Prostate gland (tissue), 2 donors: Measurements from ENCODE around the gene LHPP. TPM values are rescaled to one million over a fixed set of nuclear protein-coding genes. Genes with fewer than 3 reads are reported as not detected.

Experiments used
- DNase-seq: peaks from one replicate; pipeline ENCODE4 v3.0.0-alpha.2; 2019; ENCODE audit warnings: low spot score
- H3K27ac ChIP-seq, 2 donors: fragments of 200-600 bp; sonication (generic); 2 replicates each; pipeline ENCODE4 v1.5.1; 2017 to 2019
- H3K27me3 ChIP-seq: fragments of 200-600 bp; sonication (generic); replicated peaks from 2 replicates; pipeline ENCODE4 v1.5.1; 2019; ENCODE audit not compliant: insufficient read depth
- H3K36me3 ChIP-seq, 2 donors: fragments of 200-600 bp; sonication (generic); 1 replicate in 1 of 2; 2 replicates in 1 of 2; pipeline versions ENCODE4 v1.5.1 to v1.8.1; 2017 to 2019
- H3K4me1 ChIP-seq: fragments of 200-600 bp; sonication (generic); replicated peaks from 2 replicates; pipeline ENCODE4 v1.5.1; 2019
- H3K4me3 ChIP-seq, 2 donors: fragments of 200-600 bp; sonication (generic); 2 replicates each; pipeline ENCODE4 v1.5.1; 2017 to 2019
- H3K9me3 ChIP-seq: fragments of 200-600 bp; sonication (generic); 2 replicates; pipeline ENCODE4 v1.5.1; 2017
- POLR2A ChIP-seq: fragments of 450-650 bp; IDR thresholded peaks from one replicate; pipeline ENCODE4 v1.6.1; 2016; ENCODE audit warnings: antibody characterized with exemption, mild to moderate bottlenecking
- POLR2AphosphoS5 ChIP-seq: sonication (generic); formaldehyde crosslinking; IDR thresholded peaks from one replicate; pipeline ENCODE4 v1.6.1; 2017; ENCODE audit warnings: antibody characterized with exemption
- WGBS: methylation state at CpG from one replicate; pipeline ENCODE4 v1.1.5; 2018; 5-methylcytosine and 5-hydroxymethylcytosine counted together
- intact Hi-C: fragments of 100-400 bp; cut with DNase I; formaldehyde crosslinking; loops from one replicate; pipeline ENCODE4 v1.14.2; 2022
- total RNA-seq, 2 donors: library from RNA; depleted of rRNA; stranded (reverse); fragments of >200 nt; gene quantifications; one replicate each; pipeline ENCODE4 v1.1.0, GENCODE V29; 2016
- TF ChIP-seq, protein P1 (sequence below), 4 experiments: fragments of 200-600 bp in 2 of 4; fragments of 450-650 bp in 2 of 4; sonication (generic) in 2 of 4; IDR thresholded peaks; 1 replicate in 3 of 4; 2 replicates in 1 of 4; pipeline ENCODE4 v1.5.1; 2016 to 2019; ENCODE audit warnings: antibody characterized with exemption in 4 of 4, mild to moderate bottlenecking in 2 of 4, moderate library complexity in 2 of 4

Gene LHPP
- total RNA-seq, 2 donors from 2014 or later, result 21.9 to 43.3 TPM

DNA sequence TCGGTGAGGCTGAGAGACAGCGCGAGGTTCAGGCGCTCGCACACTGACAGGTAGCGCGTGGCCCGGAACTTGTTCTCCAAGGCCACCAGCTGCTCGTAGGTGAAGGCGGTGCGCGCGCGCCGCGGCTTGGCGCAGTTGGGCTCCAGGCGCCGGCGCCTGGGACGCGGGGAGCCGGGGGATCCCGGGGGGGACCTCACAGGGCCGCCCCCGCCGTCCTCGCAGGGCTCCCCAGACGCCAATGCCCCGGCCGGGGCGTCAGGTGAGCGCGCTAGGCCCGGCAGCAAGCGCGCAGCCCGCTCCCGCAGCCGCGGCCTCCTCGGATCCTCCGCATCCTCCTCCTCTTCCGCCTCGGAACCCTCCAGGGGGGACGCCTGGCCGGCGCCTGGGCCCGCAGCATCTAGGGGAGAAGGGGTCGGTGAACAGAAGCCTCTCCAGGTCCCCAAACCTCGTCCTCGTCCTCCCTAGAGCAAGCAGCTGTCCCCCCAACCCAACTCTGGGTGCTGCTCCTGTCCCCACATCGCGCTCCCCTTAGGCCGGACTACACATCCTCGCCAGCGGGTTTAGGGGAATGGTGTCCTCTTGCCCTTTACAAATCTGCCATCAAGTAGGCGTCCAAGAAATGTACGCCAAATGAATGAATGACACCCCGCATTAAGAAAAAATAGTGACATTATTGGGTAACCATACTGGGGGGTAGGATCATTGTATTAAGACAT is 13.7 kb upstream of the LHPP start:
- peaks cover 30% of the 10 kb centered on the region for H3K27me3 ChIP-seq

GRCh38 chr10:124448696-124449169 is 12.9 kb upstream of the LHPP start:
- intact Hi-C loops, result no loop called here
- Histone ChIP-seq H3K4me3 (no peak overlapping the region), H3K27ac (no peak overlapping the region), H3K27me3 (peaks cover 30% of the 10 kb centered on the region), H3K9me3 (no peaks in the 10 kb centered on the region), H3K4me1 (peaks cover 3% of the 10 kb centered on the region), H3K36me3 (no peaks in the 10 kb centered on the region)
- WGBS, result 9% methylated on average over 26 of the region's 26 CpGs
- TF ChIP-seq POLR2AphosphoS5 (no peak), POLR2A (no peak)
- TF ChIP-seq, protein P1, sequence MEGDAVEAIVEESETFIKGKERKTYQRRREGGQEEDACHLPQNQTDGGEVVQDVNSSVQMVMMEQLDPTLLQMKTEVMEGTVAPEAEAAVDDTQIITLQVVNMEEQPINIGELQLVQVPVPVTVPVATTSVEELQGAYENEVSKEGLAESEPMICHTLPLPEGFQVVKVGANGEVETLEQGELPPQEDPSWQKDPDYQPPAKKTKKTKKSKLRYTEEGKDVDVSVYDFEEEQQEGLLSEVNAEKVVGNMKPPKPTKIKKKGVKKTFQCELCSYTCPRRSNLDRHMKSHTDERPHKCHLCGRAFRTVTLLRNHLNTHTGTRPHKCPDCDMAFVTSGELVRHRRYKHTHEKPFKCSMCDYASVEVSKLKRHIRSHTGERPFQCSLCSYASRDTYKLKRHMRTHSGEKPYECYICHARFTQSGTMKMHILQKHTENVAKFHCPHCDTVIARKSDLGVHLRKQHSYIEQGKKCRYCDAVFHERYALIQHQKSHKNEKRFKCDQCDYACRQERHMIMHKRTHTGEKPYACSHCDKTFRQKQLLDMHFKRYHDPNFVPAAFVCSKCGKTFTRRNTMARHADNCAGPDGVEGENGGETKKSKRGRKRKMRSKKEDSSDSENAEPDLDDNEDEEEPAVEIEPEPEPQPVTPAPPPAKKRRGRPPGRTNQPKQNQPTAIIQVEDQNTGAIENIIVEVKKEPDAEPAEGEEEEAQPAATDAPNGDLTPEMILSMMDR (IDR thresholded peaks at IDR 0.05), result no peak
- no peak for DNase-seq

More for the DNA sequence above, 13.7 kb upstream of the LHPP start:
- Histone ChIP-seq H3K36me3 (no peaks in the 10 kb centered on the region), H3K4me3 (peak overlapping the region in 1 of 2 donors; percentile 9), H3K27ac (no peak overlapping the region), H3K4me1 (peaks cover 3% of the 10 kb centered on the region), H3K9me3 (no peaks in the 10 kb centered on the region)
- 13% methylated on average over 34 of the region's 60 CpGs for WGBS
- TF ChIP-seq POLR2AphosphoS5 (no peak), POLR2A (no peak)
- TF ChIP-seq, protein P1 (IDR thresholded peaks at IDR 0.05), result no peak
- no peak for DNase-seq
- intact Hi-C loops, result no loop called here

DNA sequence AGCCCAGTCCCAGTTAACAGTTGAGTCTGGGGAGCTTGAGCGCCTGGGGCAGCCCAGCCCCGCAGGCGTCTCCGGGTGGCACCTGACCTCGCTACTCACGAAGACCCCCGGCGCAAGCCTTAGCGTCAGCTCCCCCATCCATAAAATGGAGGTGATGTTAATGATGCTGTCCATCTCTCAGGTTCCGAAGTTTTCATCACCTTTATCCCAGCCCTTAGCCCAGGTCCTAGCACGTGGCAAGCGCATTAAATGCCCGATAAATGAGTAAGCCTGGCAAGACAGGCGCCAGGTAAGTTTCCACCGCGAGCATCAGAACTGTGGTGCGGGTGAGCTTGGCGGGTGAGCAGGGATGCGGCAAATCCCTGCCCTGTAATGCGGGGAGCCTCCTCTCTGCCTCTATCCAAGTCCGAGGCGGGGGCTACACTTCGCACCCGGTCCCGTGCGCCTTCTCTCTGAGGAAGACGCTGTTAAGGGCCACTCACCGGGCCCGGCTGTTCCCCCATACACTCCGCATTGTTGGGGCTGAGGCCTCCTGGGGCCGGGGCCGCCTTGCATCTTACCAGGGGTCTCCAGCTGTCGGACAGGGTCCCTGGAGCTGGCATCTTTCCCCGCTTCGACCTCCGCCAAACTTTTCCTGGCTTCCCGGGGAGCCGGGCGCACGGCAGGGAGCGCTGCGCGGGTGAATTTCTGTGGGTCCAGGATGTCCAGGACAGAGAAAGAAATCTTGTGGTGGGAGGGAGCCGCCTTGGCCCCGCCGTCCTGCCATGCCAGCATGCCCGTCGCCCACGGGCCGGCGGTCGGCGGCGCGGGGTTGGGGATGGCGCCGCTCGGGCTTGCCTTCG is 12.2 kb upstream of the LHPP start:
- Histone ChIP-seq H3K4me3 (peak overlapping the region; percentile 9 to 27), H3K27ac (no peak overlapping the region), H3K36me3 (no peaks in the 10 kb centered on the region), H3K4me1 (peaks cover 3% of the 10 kb centered on the region), H3K9me3 (no peaks in the 10 kb centered on the region), H3K27me3 (peaks cover 30% of the 10 kb centered on the region)
- DNase-seq, result no peak
- intact Hi-C loops, result no loop called here
- WGBS, result 3% methylated on average over 32 of the region's 59 CpGs
- TF ChIP-seq POLR2A (no peak), POLR2AphosphoS5 (no peak)
- TF ChIP-seq, protein P1 (IDR thresholded peaks at IDR 0.05), result no peak

DNA sequence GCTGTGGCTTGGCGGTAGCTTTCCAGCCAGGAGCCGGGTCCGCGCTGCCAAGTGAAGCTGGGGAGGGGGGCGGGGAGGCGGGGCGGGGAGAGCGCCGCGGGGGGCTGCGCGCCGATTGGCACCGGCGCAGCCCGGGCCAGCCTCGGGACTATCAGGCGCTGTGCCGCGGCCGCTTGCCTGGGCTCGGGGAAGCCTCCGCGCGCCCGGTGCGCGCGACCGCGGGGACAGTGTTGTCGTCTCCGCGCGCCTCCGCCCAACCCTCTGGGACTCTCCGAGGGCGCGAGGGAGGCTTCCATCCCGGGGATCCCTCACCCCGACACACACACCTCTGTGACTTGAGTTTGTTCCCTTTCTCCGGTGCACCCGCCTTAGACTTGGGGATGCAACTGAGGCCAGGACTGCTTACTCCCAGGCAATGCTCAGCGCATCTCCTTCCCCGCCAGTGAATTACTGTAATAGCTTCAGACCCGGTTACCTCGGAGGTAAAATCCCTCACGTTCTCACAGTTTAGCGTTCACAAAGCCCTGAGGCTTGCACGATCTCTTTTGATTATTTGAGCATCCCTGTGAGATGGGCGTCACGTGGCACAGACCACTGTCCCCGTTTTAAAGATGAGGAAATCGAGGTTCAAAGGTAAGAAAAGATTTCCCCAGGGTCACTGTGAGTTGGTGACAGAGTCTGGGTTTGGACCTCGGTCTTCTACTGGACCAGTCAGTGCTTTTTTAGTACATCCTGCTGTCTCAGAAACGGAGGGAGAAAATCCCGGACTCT is 11.4 kb upstream of the LHPP start, which contains the start of gene NKX1-2:
Gene NKX1-2 (minus strand): TSS at position 24 of the 771 bp plus-strand sequence. CDS start 92 bp downstream, outside the sequence.
- 5% methylated on average over 47 of the region's 57 CpGs for WGBS
- H3K27ac ChIP-seq, result no peak within 1 kb of the TSS
- peak within 1 kb of the TSS; percentile 9 to 27 for H3K4me3 ChIP-seq
- intact Hi-C loops, result no loop called here
- peaks cover 30% of the 10 kb centered on the region for H3K27me3 ChIP-seq
- peaks cover 3% of the 10 kb centered on the region for H3K4me1 ChIP-seq
- TF ChIP-seq, protein P1 (IDR thresholded peaks at IDR 0.05), result no peak
- no peak for TF ChIP-seq POLR2AphosphoS5
- TF ChIP-seq POLR2A, result no peak
- no peaks in the 10 kb centered on the region for H3K36me3 ChIP-seq
- DNase-seq, result no peak
- no peaks in the 10 kb centered on the region for H3K9me3 ChIP-seq
